Measurements from ENCODE around the gene TYROBP. TPM values are rescaled to one million over a fixed set of nuclear protein-coding genes. Genes with fewer than 3 reads are reported as not detected.
A peak's percentile ranks its signal among the peaks of the same experiment; 100 is the strongest.

The TYROBP gene
- total and polyA plus RNA-seq, 4 donors, result 26.8 to 89.6 (median 40.7) TPM

DNA sequence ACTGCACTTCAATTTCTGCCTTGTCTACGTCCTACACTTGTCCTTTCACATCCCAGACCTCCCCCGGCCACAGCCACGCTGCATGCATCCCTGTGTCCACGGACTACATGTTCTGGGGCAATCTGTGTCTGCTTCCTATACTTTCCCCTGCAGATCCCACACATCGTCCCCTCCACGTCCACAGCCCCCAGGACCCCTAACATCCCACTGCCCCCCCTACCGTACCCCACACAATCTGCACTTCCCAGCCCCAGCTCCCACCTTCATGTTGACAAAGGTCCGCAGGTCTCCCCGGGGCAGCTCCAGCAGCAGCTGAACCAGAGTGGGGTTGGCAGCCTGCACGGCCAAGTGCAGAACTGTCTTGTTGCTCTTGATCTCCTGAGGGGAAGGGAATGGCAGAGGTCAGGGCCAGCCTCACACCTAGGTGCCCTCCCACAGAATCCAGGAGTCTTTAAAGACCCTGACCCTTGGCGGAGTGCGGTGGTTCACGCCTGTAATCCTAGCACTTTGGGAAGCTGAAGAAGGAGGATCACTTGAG, 17.9 kb downstream of the TYROBP start:
- Histone ChIP-seq H3K27ac (ENCODE audit: low read depth in 1 of 2, low read length in 2 of 2) (no peak overlapping the region), H3K9ac (ENCODE audit: low read depth in 1 of 2, low read length in 2 of 2) (no peak overlapping the region), H3K36me3 (ENCODE audit: control insufficient read depth in 4 of 4, insufficient read depth in 3 of 4, low read depth in 1 of 4, low read length in 3 of 4) (peaks cover 7 to 29% (median 11%) of the 10 kb centered on the region in 4 donors), H3K9me3 (ENCODE audit: control insufficient read depth in 4 of 4, low read length in 3 of 4) (no peaks in the 10 kb centered on the region), H3K4me3 (ENCODE audit: low read depth in 1 of 3, low read length in 3 of 3) (no peak overlapping the region), H3K4me1 (ENCODE audit: control insufficient read depth in 4 of 4, insufficient read depth in 4 of 4, low read length in 3 of 4) (no peaks in the 10 kb centered on the region), H3K27me3 (ENCODE audit: control insufficient read depth in 4 of 4, insufficient read depth in 4 of 4, low read length in 3 of 4) (no peaks in the 10 kb centered on the region)
- TF ChIP-seq, protein P1, sequence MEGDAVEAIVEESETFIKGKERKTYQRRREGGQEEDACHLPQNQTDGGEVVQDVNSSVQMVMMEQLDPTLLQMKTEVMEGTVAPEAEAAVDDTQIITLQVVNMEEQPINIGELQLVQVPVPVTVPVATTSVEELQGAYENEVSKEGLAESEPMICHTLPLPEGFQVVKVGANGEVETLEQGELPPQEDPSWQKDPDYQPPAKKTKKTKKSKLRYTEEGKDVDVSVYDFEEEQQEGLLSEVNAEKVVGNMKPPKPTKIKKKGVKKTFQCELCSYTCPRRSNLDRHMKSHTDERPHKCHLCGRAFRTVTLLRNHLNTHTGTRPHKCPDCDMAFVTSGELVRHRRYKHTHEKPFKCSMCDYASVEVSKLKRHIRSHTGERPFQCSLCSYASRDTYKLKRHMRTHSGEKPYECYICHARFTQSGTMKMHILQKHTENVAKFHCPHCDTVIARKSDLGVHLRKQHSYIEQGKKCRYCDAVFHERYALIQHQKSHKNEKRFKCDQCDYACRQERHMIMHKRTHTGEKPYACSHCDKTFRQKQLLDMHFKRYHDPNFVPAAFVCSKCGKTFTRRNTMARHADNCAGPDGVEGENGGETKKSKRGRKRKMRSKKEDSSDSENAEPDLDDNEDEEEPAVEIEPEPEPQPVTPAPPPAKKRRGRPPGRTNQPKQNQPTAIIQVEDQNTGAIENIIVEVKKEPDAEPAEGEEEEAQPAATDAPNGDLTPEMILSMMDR (IDR thresholded peaks at IDR 0.05; ENCODE audit: low read depth, low read length, missing input control), result no peak
- TF ChIP-seq NR2F2 (IDR thresholded peaks at IDR 0.05) (no peak), MAX (IDR thresholded peaks at IDR 0.05) (no peak), FOXA1 (IDR thresholded peaks at IDR 0.05) (no peak), RXRA (IDR thresholded peaks at IDR 0.05) (no peak), HNF4A (conservative IDR thresholded peaks at IDR 0.05) (no peak)
- TF ChIP-seq, protein P2, sequence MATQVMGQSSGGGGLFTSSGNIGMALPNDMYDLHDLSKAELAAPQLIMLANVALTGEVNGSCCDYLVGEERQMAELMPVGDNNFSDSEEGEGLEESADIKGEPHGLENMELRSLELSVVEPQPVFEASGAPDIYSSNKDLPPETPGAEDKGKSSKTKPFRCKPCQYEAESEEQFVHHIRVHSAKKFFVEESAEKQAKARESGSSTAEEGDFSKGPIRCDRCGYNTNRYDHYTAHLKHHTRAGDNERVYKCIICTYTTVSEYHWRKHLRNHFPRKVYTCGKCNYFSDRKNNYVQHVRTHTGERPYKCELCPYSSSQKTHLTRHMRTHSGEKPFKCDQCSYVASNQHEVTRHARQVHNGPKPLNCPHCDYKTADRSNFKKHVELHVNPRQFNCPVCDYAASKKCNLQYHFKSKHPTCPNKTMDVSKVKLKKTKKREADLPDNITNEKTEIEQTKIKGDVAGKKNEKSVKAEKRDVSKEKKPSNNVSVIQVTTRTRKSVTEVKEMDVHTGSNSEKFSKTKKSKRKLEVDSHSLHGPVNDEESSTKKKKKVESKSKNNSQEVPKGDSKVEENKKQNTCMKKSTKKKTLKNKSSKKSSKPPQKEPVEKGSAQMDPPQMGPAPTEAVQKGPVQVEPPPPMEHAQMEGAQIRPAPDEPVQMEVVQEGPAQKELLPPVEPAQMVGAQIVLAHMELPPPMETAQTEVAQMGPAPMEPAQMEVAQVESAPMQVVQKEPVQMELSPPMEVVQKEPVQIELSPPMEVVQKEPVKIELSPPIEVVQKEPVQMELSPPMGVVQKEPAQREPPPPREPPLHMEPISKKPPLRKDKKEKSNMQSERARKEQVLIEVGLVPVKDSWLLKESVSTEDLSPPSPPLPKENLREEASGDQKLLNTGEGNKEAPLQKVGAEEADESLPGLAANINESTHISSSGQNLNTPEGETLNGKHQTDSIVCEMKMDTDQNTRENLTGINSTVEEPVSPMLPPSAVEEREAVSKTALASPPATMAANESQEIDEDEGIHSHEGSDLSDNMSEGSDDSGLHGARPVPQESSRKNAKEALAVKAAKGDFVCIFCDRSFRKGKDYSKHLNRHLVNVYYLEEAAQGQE (IDR thresholded peaks at IDR 0.05), result no peak
- DNase-seq (ENCODE audit: low spot score), result no peak
- 97% methylated on average over 13 of the region's 13 CpGs for WGBS

GRCh38 chr19:35889370-35890112, 18.6 kb downstream of the TYROBP start:
- TF ChIP-seq, protein P2 (IDR thresholded peaks at IDR 0.05), result no peak
- TF ChIP-seq HNF4A (conservative IDR thresholded peaks at IDR 0.05), result peak in 1 of 2 donors; percentile 15
- no peak for TF ChIP-seq FOXA2 (IDR thresholded peaks at IDR 0.05)
- no peak for TF ChIP-seq JUND (IDR thresholded peaks at IDR 0.05)
- TF ChIP-seq MAX (IDR thresholded peaks at IDR 0.05), result no peak
- TF ChIP-seq HNF4G (IDR thresholded peaks at IDR 0.05), result no peak
- TF ChIP-seq EGR1 (IDR thresholded peaks at IDR 0.05; ENCODE audit: low read depth in 2 of 2), result no peak
- TF ChIP-seq, protein P1 (IDR thresholded peaks at IDR 0.05; ENCODE audit: low read depth, low read length, missing input control), result no peak
- no peak for TF ChIP-seq ATF3 (IDR thresholded peaks at IDR 0.05)
- no peak for TF ChIP-seq RAD21 (IDR thresholded peaks at IDR 0.05)
- no peak for TF ChIP-seq YY1 (IDR thresholded peaks at IDR 0.05)
- TF ChIP-seq NR2F2 (IDR thresholded peaks at IDR 0.05), result peak; percentile 92
- Histone ChIP-seq H3K9me3 (ENCODE audit: control insufficient read depth in 4 of 4, low read length in 3 of 4) (no peaks in the 10 kb centered on the region), H3K27ac (ENCODE audit: low read depth in 1 of 2, low read length in 2 of 2) (no peak overlapping the region), H3K27me3 (ENCODE audit: control insufficient read depth in 4 of 4, insufficient read depth in 4 of 4, low read length in 3 of 4) (no peaks in the 10 kb centered on the region), H3K36me3 (ENCODE audit: control insufficient read depth in 4 of 4, insufficient read depth in 3 of 4, low read depth in 1 of 4, low read length in 3 of 4) (peaks cover 7 to 26% (median 11%) of the 10 kb centered on the region in 4 donors), H3K4me1 (ENCODE audit: control insufficient read depth in 4 of 4, insufficient read depth in 4 of 4, low read length in 3 of 4) (no peaks in the 10 kb centered on the region), H3K9ac (ENCODE audit: low read depth in 1 of 2, low read length in 2 of 2) (no peak overlapping the region), H3K4me3 (ENCODE audit: low read depth in 1 of 3, low read length in 3 of 3) (no peak overlapping the region)
- DNase-seq (ENCODE audit: low spot score), result no peak
- 97% methylated on average over 18 of the region's 18 CpGs for WGBS
